Esophagus muscularis mucosa (tissue), 4 donors: ENCODE results near the gene ANKRD28.

ENCODE experiments used
- EP300 ChIP-seq: sonication (generic); formaldehyde crosslinking; IDR thresholded peaks from one replicate; pipeline ENCODE4 v1.6.1; 2017; ENCODE audit warnings: antibody characterized with exemption
- POLR2A ChIP-seq: fragments of 450-650 bp; IDR thresholded peaks from one replicate; pipeline ENCODE4 v1.6.1; 2017; ENCODE audit warnings: antibody characterized with exemption, moderate library complexity, mild to moderate bottlenecking, low read depth
- POLR2AphosphoS5 ChIP-seq, 2 donors: sonication (generic); formaldehyde crosslinking; IDR thresholded peaks; one replicate each; pipeline ENCODE4 v1.6.1; 2017; ENCODE audit warnings: antibody characterized with exemption in 2 of 2
- TF ChIP-seq, protein P1 (sequence below), 3 experiments: fragments of 200-600 bp in 2 of 3; fragments of 450-650 bp in 1 of 3; sonication (generic) in 2 of 3; IDR thresholded peaks; one replicate each; pipeline ENCODE4 v1.5.1; 2017 to 2019; ENCODE audit warnings: antibody characterized with exemption in 3 of 3, mild to moderate bottlenecking in 2 of 3, moderate library complexity in 1 of 3

DNA sequence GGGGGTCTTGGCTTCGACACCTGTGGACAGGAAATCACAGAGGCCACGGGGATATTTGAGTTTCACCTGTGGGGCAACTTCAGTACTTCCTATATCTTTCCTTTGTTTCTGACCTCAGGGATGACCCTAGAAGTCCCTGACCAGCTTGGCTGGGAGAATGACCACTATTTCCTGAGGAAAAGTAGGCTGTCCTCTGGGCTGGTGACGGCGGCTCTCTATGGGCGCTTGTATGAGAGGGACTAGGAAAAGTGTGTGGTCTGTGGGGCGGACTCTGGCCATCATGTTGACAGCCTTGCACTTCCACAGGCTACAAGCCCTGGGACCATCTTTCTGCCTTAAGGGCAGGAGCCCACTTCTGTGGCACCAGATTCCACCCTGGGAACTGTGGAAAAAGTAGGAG is 152.5 kb downstream of the ANKRD28 start:
- TF ChIP-seq, protein P1, sequence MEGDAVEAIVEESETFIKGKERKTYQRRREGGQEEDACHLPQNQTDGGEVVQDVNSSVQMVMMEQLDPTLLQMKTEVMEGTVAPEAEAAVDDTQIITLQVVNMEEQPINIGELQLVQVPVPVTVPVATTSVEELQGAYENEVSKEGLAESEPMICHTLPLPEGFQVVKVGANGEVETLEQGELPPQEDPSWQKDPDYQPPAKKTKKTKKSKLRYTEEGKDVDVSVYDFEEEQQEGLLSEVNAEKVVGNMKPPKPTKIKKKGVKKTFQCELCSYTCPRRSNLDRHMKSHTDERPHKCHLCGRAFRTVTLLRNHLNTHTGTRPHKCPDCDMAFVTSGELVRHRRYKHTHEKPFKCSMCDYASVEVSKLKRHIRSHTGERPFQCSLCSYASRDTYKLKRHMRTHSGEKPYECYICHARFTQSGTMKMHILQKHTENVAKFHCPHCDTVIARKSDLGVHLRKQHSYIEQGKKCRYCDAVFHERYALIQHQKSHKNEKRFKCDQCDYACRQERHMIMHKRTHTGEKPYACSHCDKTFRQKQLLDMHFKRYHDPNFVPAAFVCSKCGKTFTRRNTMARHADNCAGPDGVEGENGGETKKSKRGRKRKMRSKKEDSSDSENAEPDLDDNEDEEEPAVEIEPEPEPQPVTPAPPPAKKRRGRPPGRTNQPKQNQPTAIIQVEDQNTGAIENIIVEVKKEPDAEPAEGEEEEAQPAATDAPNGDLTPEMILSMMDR (IDR thresholded peaks at IDR 0.05), result no peak
- TF ChIP-seq POLR2A (no peak), POLR2AphosphoS5 (IDR thresholded peaks at IDR 0.05) (no peak), EP300 (no peak)
